ENCODE data around the gene TARBP1.
"Not testable (repeated sequence)": the region's sequence is repeated elsewhere in the genome, so short reads cannot be mapped to it uniquely, and the experiment has no call there.

The TARBP1 gene

DNA sequence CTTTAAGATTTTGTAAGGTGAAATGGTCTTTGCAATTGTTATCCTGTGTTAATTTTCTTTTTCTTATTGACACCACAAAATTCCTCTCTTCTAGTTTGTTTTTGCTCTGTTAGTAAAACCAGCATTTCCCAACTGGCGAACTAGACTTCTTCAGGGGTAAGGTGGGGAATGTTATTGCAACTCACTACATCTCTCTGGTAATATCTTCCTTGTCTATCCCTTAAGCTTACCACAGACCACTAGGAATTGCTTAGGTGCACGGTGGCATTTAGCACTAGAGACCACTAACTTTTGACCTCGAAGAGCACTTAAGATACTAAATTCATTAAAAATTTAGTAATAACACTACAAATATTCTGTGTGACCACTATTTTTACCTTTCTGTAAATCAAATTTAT lies 109.9 kb downstream of the TARBP1 start:
- H3K27ac Mint-ChIP-seq, result no peak overlapping the region
- no peaks in the 10 kb centered on the region for H3K9me3 Mint-ChIP-seq
- H3K4me3 Mint-ChIP-seq, result no peak overlapping the region
- no peak for DNase-seq
- ATAC-seq (replicated peaks), result no peak
- H3K36me3 Mint-ChIP-seq, result peaks cover 0 to 2% of the 10 kb centered on the region in 2 donors
- peaks cover 0 to 7% of the 10 kb centered on the region in 2 donors for H3K27me3 Mint-ChIP-seq
- peaks cover 0 to 6% of the 10 kb centered on the region in 2 donors for H3K4me1 Mint-ChIP-seq

DNA sequence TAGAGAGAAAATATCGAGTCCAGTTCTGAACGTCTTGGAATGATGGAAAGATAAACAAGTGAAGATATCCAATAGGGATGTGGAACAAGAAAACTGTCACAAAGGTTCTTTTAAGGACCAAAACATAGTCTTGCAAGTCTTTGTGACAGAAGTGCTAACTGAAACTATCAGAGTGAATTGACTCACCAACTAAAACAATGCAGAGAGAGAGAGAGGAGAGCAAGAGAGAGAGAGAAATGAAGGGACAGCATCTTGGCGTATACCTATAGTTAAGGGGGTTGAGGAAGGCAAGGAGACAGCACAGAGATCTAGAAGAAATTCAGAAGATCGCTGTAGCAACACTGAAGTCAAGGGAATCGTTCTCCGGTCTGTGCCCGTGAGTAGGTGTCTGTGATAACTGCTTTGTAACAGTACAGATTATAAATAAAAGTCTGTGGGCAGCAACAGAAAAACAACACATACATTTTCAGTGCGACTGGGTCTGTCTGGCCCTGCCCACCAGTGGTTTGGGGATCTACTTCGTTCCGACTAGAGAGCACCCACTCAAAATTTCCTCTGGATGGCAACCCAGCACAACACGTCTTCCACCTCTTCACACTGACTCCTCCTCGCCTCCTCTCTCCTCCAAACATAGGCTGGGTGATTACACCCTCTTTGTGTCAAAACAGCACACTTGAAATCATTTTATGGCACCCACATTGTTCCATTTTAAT lies 110.5 kb downstream of the TARBP1 start:
- peaks cover 0 to 7% of the 10 kb centered on the region in 2 donors for H3K27me3 Mint-ChIP-seq
- H3K36me3 Mint-ChIP-seq, result peaks cover 0 to 2% of the 10 kb centered on the region in 2 donors
- no peak overlapping the region for H3K4me3 Mint-ChIP-seq
- no peak for DNase-seq
- no peaks in the 10 kb centered on the region for H3K9me3 Mint-ChIP-seq
- H3K27ac Mint-ChIP-seq, result no peak overlapping the region
- no peak for ATAC-seq (replicated peaks)
- H3K4me1 Mint-ChIP-seq, result peaks cover 0 to 5% of the 10 kb centered on the region in 2 donors

DNA sequence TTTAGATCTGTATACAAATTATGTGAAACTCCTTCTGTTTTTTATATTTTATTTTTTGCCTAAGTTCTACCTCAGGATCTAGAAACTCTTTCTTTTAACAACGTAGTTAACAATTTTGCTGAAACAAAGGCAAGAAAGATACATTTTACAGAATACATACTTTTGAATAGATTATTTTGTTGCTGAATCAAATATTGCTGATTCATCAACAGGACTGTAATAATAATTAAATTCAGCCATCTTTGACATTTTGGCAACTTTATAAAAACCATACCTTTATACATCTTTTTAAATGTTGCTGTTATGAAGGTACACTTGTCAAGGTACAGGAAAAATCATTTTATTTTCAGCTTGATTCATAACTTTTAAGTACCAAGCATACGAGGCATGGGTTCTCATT lies 116.4 kb downstream of the TARBP1 start:
- peaks cover 0 to 2% of the 10 kb centered on the region in 2 donors for H3K4me1 Mint-ChIP-seq
- DNase-seq (no peak), ATAC-seq (replicated peaks) (no peak)
- peaks cover 0 to 14% of the 10 kb centered on the region in 2 donors for H3K27me3 Mint-ChIP-seq
- no peaks in the 10 kb centered on the region for H3K9me3 Mint-ChIP-seq
- H3K4me3 Mint-ChIP-seq, result no peak overlapping the region
- no peak overlapping the region for H3K27ac Mint-ChIP-seq
- H3K36me3 Mint-ChIP-seq, result peaks cover 0 to 7% of the 10 kb centered on the region in 2 donors

DNA sequence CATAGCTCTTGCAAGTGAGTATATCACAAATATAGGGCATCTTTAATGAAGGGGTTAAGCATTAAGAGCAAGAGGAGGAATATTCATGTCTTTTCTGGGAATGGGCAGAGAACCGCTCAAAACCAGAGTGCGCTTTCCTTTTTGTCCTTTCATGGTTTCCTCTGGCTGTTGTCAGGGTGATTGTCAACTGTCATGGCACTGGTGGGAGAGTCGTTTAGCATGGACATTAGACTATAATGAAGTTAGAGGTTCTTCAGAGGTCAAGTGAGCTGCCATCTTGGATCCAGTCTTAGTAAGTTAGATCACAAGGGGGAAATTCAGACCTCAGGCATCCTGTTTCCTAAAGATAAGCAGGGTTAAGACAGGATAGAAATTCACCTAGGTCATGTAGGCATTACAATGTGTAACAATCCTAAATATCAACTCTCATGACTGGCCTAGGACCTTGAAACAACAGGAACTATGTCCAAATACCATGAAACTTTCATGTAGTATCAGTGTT lies 117.8 kb downstream of the TARBP1 start:
- no peaks in the 10 kb centered on the region for H3K9me3 Mint-ChIP-seq
- H3K4me3 Mint-ChIP-seq, result no peak overlapping the region
- H3K27me3 Mint-ChIP-seq, result peaks cover 0 to 14% of the 10 kb centered on the region in 2 donors
- no peak for DNase-seq
- peaks cover 0 to 2% of the 10 kb centered on the region in 2 donors for H3K4me1 Mint-ChIP-seq
- ATAC-seq (replicated peaks), result no peak
- H3K27ac Mint-ChIP-seq, result no peak overlapping the region
- H3K36me3 Mint-ChIP-seq, result peaks cover 0 to 7% of the 10 kb centered on the region in 2 donors

DNA sequence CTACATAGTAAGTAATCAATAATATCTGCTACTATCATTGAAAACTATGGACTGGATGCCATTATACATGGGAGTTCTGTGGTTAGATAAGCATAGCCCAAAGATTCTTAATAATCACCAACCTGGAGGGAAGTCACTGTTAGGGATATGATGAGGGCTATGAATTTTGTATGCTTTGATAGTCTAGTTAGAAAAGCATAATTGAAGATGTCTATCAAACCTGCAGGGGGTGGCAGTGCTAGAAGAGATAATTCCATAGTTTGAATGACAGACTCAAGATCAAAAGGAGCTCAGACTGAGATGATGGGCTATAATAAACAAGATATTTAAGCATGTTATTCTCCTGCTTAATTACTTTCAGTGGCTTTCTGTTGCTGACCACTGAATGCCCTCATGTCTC lies 121.1 kb downstream of the TARBP1 start:
- Mint-ChIP-seq H3K36me3 (peaks cover 0 to 7% of the 10 kb centered on the region in 2 donors), H3K4me3 (no peak overlapping the region), H3K27ac (no peak overlapping the region), H3K4me1 (peaks cover 0 to 2% of the 10 kb centered on the region in 2 donors), H3K9me3 (no peaks in the 10 kb centered on the region), H3K27me3 (peaks cover 7 to 11% of the 10 kb centered on the region in 2 donors)
- DNase-seq (no peak), ATAC-seq (replicated peaks) (no peak)

DNA sequence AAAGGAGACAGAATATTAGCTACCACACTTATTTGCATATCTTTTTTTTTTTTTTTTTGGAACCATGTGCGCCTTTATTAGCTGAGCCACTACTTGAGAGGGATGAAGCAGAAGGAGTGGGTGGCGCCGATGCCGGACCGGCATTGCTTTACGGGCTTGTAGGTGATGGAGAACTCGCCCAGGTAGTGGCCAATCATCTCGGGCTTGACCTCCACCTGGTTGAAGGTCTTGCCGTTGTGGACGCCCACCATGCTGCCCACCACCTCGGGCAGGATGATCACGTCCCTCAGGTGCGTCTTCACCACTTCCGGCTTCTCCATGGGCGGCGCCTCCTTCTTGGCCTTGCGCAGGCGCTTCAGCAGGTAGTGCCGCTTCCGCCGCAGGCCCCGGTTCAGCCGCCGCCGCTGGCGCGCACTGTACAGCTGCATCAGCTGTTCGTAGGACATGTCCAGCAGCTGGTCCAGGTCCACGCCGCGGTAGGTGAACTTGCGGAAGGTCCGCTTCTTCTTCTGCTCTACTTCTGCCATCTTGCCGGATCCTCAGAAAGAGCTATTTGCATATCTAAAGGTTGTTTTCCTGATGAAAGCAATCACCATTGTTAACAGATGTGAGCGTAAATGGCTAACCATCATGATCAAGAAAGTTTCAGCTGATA lies 122.2 kb downstream of the TARBP1 start:
- ATAC-seq (replicated peaks) (peak; percentile 65 to 82), DNase-seq (peak; percentile 35)
- peaks cover 11 to 13% of the 10 kb centered on the region in 2 donors for H3K27me3 Mint-ChIP-seq
- not testable (repeated sequence) for H3K4me1 Mint-ChIP-seq, H3K36me3 Mint-ChIP-seq, H3K9me3 Mint-ChIP-seq
- H3K27ac Mint-ChIP-seq, result peak overlapping the region; percentile 62
- peak overlapping the region; percentile 80 to 84 for H3K4me3 Mint-ChIP-seq

DNA sequence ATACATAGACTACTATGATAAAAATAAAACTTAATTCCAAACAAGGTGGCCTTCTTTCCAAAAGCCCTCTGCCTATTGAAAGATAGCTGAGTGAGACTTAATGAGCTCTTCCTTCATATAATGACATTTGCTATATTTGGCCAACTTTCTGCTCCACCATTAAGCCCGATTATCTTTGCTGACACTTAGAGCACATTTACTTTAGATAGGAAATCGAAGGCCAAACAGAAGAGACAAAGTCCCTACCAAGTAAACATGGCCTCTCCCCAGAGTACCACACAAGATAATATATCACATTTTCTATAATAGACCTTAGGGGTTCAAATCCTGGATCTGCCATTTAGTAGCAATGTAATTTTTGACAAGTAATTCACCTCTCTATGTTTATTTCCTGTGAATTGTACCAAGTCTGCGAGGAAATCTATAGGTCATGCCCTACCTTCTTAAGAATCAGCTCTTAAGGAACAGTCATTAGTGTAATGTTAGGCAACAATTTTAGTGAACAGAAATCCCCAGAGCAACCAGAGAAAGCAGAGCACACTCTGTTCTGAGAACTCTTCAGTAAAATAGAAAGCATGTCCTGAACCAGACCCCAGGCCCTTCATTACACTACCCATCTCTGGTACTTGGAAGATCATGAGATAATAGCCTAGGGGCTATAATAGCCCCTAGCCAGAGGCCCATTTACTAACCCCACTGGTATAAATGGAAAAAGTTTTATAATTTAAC lies 123.0 kb downstream of the TARBP1 start:
- DNase-seq (no peak), ATAC-seq (replicated peaks) (peak; percentile 25 to 42)
- Mint-ChIP-seq H3K27ac (peak overlapping the region; percentile 7), H3K4me1 (peaks cover 0 to 2% of the 10 kb centered on the region in 2 donors), H3K4me3 (peak overlapping the region in 1 of 2 donors; percentile 19), H3K9me3 (no peaks in the 10 kb centered on the region), H3K36me3 (peaks cover 0 to 4% of the 10 kb centered on the region in 2 donors), H3K27me3 (peaks cover 11 to 16% of the 10 kb centered on the region in 2 donors)

DNA sequence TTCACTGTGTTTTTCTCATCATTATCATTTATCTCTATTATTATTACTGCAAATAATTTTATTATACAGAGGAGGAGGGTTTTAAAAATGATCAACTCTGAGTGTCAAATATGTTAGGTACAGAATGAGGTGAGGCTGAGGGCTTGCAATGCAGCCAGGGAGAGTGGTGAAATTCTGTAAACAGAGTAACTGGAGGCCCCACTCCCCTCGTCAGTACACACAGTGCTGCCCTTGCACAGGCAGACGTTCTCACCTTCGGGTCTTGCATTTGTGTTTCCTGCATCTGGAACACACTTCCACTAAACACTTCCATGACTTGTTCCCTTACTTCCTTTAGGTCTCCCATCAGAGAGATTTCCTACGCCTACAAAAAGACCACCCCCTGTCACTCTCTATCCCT lies 130.0 kb downstream of the TARBP1 start:
- ATAC-seq (replicated peaks), result no peak
- Mint-ChIP-seq H3K4me1 (no peaks in the 10 kb centered on the region), H3K27ac (no peak overlapping the region), H3K27me3 (peaks cover 20 to 21% of the 10 kb centered on the region in 2 donors), H3K36me3 (no peaks in the 10 kb centered on the region), H3K9me3 (no peaks in the 10 kb centered on the region), H3K4me3 (no peak overlapping the region)
- no peak for DNase-seq

DNA sequence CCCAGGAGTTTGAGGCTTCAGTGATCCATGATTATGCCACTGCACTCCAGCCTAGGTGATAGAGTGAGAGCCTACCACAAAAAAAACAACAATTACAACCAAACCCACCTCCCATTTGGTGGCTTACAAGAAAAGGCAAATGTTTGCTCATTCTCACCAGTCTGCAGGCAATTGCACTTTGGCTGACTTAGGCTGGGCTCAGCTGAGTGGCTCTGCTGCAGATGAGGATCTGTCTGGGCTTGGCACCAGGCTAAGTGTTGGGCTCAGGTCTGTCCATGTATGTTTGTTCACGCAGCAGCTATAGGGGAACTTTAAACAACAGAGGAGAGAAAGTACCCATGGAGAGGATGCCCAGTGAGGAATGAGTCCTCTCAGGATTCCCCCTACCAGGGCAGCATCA lies 133.7 kb downstream of the TARBP1 start:
- Mint-ChIP-seq H3K27ac (no peak overlapping the region), H3K36me3 (peaks cover 0 to 2% of the 10 kb centered on the region in 2 donors), H3K4me3 (no peak overlapping the region), H3K27me3 (peaks cover 19% of the 10 kb centered on the region in 2 donors), H3K4me1 (no peaks in the 10 kb centered on the region), H3K9me3 (peaks cover 2% of the 10 kb centered on the region in 2 donors)
- ATAC-seq (replicated peaks) (no peak), DNase-seq (no peak)

DNA sequence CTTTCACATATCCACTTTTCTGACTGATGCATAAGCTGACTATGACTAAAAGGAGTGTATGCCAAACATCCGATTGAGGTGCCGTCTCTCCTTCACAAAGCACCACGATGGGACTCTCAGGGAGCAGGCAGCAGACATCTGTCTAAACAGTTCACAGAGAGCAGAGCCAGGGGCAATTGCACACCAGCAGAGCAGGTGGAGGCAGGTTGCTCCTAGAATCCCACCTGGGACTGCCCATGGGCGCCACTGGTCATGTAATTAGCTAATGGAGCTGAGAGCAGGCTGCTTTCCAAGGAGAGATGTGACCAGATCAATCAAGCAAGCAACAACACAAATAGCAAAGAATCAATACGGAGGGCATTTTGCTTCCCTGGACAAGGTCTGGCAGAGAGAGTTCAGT lies 136.2 kb downstream of the TARBP1 start:
- ATAC-seq (replicated peaks) (no peak), DNase-seq (no peak)
- Mint-ChIP-seq H3K4me3 (no peak overlapping the region), H3K9me3 (peaks cover 4 to 5% of the 10 kb centered on the region in 2 donors), H3K4me1 (no peaks in the 10 kb centered on the region), H3K27ac (no peak overlapping the region), H3K27me3 (peaks cover 6% of the 10 kb centered on the region in 2 donors), H3K36me3 (peaks cover 0 to 2% of the 10 kb centered on the region in 2 donors)

Data from stimulated activated naive B cell treated with anti-CD40 and anti-IgM and Interleukin-4, amounts not matched to agents 10 μg/mL and 1 μg/mL and 100 μg/mL, for 72 hours (primary cell).